Neuronal stem cell (in vitro differentiated cells): ENCODE measurements around the gene ITGB5.

Experiments
- DNase-seq: peaks from one replicate; pipeline ENCODE4 v3.0.0-alpha.2; 2013; ENCODE audit warnings: low spot score
- H2AFZ ChIP-seq: one replicate; pipeline ENCODE4 v1.6.1; 2013; ENCODE audit warnings: mild to moderate bottlenecking, low read length, inconsistent platforms
- H2AK5ac ChIP-seq: 2 replicates; pipeline ENCODE4 v1.6.1; 2013; ENCODE audit warnings: low read depth, mild to moderate bottlenecking, inconsistent platforms, low read length, moderate library complexity, mixed read lengths
- H2BK120ac ChIP-seq: 2 replicates; pipeline ENCODE4 v1.6.1; 2013; ENCODE audit warnings: low read depth, mild to moderate bottlenecking, inconsistent platforms, low read length, moderate library complexity, mixed read lengths
- H2BK12ac ChIP-seq: one replicate; pipeline ENCODE4 v1.6.1; 2013; ENCODE audit warnings: low read length, inconsistent platforms
- H2BK15ac ChIP-seq: 2 replicates; pipeline ENCODE4 v1.6.1; 2013; ENCODE audit warnings: mild to moderate bottlenecking, low read length, inconsistent platforms, mixed read lengths
- H2BK5ac ChIP-seq: one replicate; pipeline ENCODE4 v1.6.1; 2013; ENCODE audit warnings: inconsistent platforms, mild to moderate bottlenecking, low read length, moderate library complexity
- H3K14ac ChIP-seq: one replicate; pipeline ENCODE4 v1.6.1; 2013; ENCODE audit warnings: low read length, inconsistent platforms
- H3K18ac ChIP-seq: 2 replicates; pipeline ENCODE4 v1.6.1; 2013; ENCODE audit warnings: low read length, inconsistent platforms
- H3K23ac ChIP-seq: 2 replicates; pipeline ENCODE4 v1.6.1; 2013; ENCODE audit warnings: low read depth, mild to moderate bottlenecking, mixed read lengths, low read length, inconsistent platforms; ENCODE audit not compliant: poor library complexity
- H3K27ac ChIP-seq: replicated peaks from 3 replicates; pipeline ENCODE4 v1.5.1; 2013; ENCODE audit warnings: low read length, inconsistent platforms
- H3K27me3 ChIP-seq, 3 experiments: 2 replicates each; pipeline ENCODE4 v1.6.1; 2013; ENCODE audit warnings: low read length in 3 of 3, mild to moderate bottlenecking in 2 of 3, inconsistent platforms in 1 of 3, low read depth in 1 of 3, mixed read lengths in 1 of 3, moderate library complexity in 1 of 3; ENCODE audit not compliant: control insufficient read depth in 3 of 3, insufficient read depth in 3 of 3
- H3K36me3 ChIP-seq, 2 donors: replicated peaks in 1 of 2; 2 replicates each; pipeline ENCODE4 v1.6.1; 2013; ENCODE audit warnings: low read length in 2 of 2; ENCODE audit not compliant: control insufficient read depth in 2 of 2, insufficient read depth in 2 of 2
- H3K4ac ChIP-seq: 2 replicates; pipeline ENCODE4 v1.6.1; 2013; ENCODE audit warnings: inconsistent platforms, mild to moderate bottlenecking, low read length, moderate library complexity
- H3K4me1 ChIP-seq, 2 donors: 1 replicate in 1 of 2; 2 replicates in 1 of 2; pipeline ENCODE4 v1.6.1; 2013; ENCODE audit warnings: low read length in 2 of 2, low read depth in 1 of 2; ENCODE audit not compliant: control insufficient read depth in 2 of 2, insufficient read depth in 1 of 2
- H3K4me2 ChIP-seq: one replicate; pipeline ENCODE4 v1.6.1; 2013; ENCODE audit warnings: mild to moderate bottlenecking, low read length, inconsistent platforms; ENCODE audit not compliant: insufficient read depth, poor library complexity, severe bottlenecking
- H3K4me3 ChIP-seq, 2 donors: 2 replicates each; pipeline ENCODE4 v1.5.1; 2013; ENCODE audit warnings: low read length in 2 of 2, mild to moderate bottlenecking in 2 of 2, inconsistent platforms in 1 of 2, moderate library complexity in 1 of 2
- H3K79me1 ChIP-seq: one replicate; pipeline ENCODE4 v1.6.1; 2013; ENCODE audit warnings: low read depth, mild to moderate bottlenecking, inconsistent platforms, low read length, moderate library complexity
- H3K9ac ChIP-seq: one replicate; pipeline ENCODE4 v1.6.1; 2013; ENCODE audit warnings: mild to moderate bottlenecking, low read depth, low read length, inconsistent platforms; ENCODE audit not compliant: poor library complexity
- H3K9me3 ChIP-seq, 2 donors: replicated peaks in 1 of 2; 2 replicates each; pipeline versions ENCODE3 to v1.6.1; 2013; ENCODE audit warnings: low read length in 2 of 2, mild to moderate bottlenecking in 2 of 2, inconsistent platforms in 1 of 2, low read depth in 1 of 2, mixed read lengths in 1 of 2, moderate library complexity in 1 of 2; ENCODE audit not compliant: control insufficient read depth in 2 of 2, insufficient read depth in 1 of 2
- H4K8ac ChIP-seq: one replicate; pipeline ENCODE4 v1.6.1; 2013; ENCODE audit warnings: low read depth, mild to moderate bottlenecking, inconsistent platforms, low read length, moderate library complexity
- H4K91ac ChIP-seq: one replicate; pipeline ENCODE4 v1.6.1; 2013; ENCODE audit warnings: low read length, low read depth, mild to moderate bottlenecking, inconsistent platforms; ENCODE audit not compliant: poor library complexity
- WGBS, 2 donors: extraction: QIAGEN DNeasy Blood & Tissue Kit; methylation state at CpG; one replicate each; pipeline ENCODE4 v1.1.7; 2013; ENCODE audit warnings: missing lambda C conversion rate in 2 of 2, mixed read lengths in 1 of 2; ENCODE audit not compliant: insufficient read length in 2 of 2, insufficient replicate concordance in 1 of 2; ENCODE audit errors: extremely low coverage in 2 of 2; 5-methylcytosine and 5-hydroxymethylcytosine counted together

Gene ITGB5

GRCh38 chr3:124797426-124797945 lies 89.7 kb downstream of the ITGB5 start:
- peaks cover 8 to 9% of the 10 kb centered on the region in 2 donors for H3K4me1 ChIP-seq
- H2AK5ac ChIP-seq = no peak overlapping the region
- H3K9ac ChIP-seq = no peak overlapping the region
- H3K23ac ChIP-seq = no peak overlapping the region
- H3K27me3 ChIP-seq = no peaks in the 10 kb centered on the region
- no peak overlapping the region for H3K4me3 ChIP-seq
- H3K4ac ChIP-seq = no peak overlapping the region
- no peak for DNase-seq
- no CpG with 5 or more reads among the region's 4 CpGs for WGBS, 2 donors
- no peak overlapping the region for H2AFZ ChIP-seq
- H3K18ac ChIP-seq = no peak overlapping the region
- H4K8ac ChIP-seq = no peak overlapping the region
- no peak overlapping the region for H2BK15ac ChIP-seq
- H3K14ac ChIP-seq = no peak overlapping the region
- H3K9me3 ChIP-seq = no peaks in the 10 kb centered on the region
- no peaks in the 10 kb centered on the region for H3K79me1 ChIP-seq
- H2BK5ac ChIP-seq = no peak overlapping the region
- H4K91ac ChIP-seq = no peak overlapping the region
- H2BK12ac ChIP-seq = no peak overlapping the region
- peaks cover 0 to 21% of the 10 kb centered on the region in 2 donors for H3K36me3 ChIP-seq
- H3K27ac ChIP-seq = no peak overlapping the region
- no peak overlapping the region for H3K4me2 ChIP-seq
- H2BK120ac ChIP-seq = no peak overlapping the region

DNA sequence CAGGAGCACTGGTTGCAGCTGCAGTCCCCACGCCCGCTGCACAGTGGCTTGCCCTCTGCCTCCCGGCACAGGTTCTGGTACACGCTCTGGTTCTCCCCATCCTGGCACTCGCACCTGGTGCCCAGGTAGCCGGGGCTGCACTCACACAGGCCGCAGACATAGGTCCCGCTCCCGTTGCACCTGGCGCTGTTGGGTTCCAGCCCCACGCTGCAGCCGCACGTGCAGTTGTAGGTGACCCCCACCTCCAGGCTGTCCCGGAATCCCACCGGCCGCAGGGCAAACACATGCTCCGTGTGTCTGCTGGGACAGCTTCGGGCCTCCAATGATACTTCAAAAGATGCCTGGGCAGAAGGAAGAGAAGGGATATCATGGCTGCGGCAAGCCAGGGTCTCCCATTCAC lies 90.7 kb downstream of the ITGB5 start:
- Histone ChIP-seq H3K36me3 (peaks cover 0 to 21% of the 10 kb centered on the region in 2 donors), H3K23ac (no peak overlapping the region), H4K8ac (no peak overlapping the region), H2BK120ac (no peak overlapping the region), H3K27me3 (no peaks in the 10 kb centered on the region), H2BK15ac (no peak overlapping the region), H3K79me1 (no peaks in the 10 kb centered on the region), H3K4me3 (peak overlapping the region in 1 of 2 donors; percentile 12), H3K9ac (no peak overlapping the region), H3K9me3 (no peaks in the 10 kb centered on the region), H3K4me1 (peaks cover 5 to 8% of the 10 kb centered on the region in 2 donors), H4K91ac (peak overlapping the region; percentile 14), H2AFZ (no peak overlapping the region), H3K4ac (no peak overlapping the region), H3K14ac (no peak overlapping the region), H2AK5ac (no peak overlapping the region), H2BK5ac (no peak overlapping the region), H3K27ac (no peak overlapping the region), H3K4me2 (no peak overlapping the region), H2BK12ac (no peak overlapping the region), H3K18ac (peak overlapping the region; percentile 60)
- DNase-seq = no peak
- no CpG with 5 or more reads among the region's 19 CpGs for WGBS, 2 donors

GRCh38 chr3:124793054-124793739 lies 94.0 kb downstream of the ITGB5 start:
- Histone ChIP-seq H2BK12ac (no peak overlapping the region), H3K23ac (no peak overlapping the region), H3K27me3 (no peaks in the 10 kb centered on the region), H4K91ac (no peak overlapping the region), H3K27ac (no peak overlapping the region), H4K8ac (no peak overlapping the region), H2BK120ac (no peak overlapping the region), H3K9me3 (no peaks in the 10 kb centered on the region), H2AK5ac (no peak overlapping the region), H3K4me3 (no peak overlapping the region), H3K4ac (no peak overlapping the region), H3K18ac (no peak overlapping the region), H2AFZ (no peak overlapping the region), H3K4me2 (no peak overlapping the region), H3K14ac (no peak overlapping the region), H3K79me1 (no peaks in the 10 kb centered on the region), H3K4me1 (peaks cover 0 to 1% of the 10 kb centered on the region in 2 donors), H3K9ac (no peak overlapping the region), H3K36me3 (peaks cover 0 to 21% of the 10 kb centered on the region in 2 donors), H2BK5ac (no peak overlapping the region), H2BK15ac (no peak overlapping the region)
- no peak for DNase-seq
- no CpG with 5 or more reads among the region's 6 CpGs for WGBS, 2 donors

GRCh38 chr3:124792341-124793040 lies 94.7 kb downstream of the ITGB5 start:
- Histone ChIP-seq H3K9me3 (no peaks in the 10 kb centered on the region), H2AFZ (no peak overlapping the region), H3K4me1 (peaks cover 0 to 1% of the 10 kb centered on the region in 2 donors), H3K36me3 (peaks cover 0 to 20% of the 10 kb centered on the region in 2 donors), H2AK5ac (no peak overlapping the region), H2BK5ac (no peak overlapping the region), H3K9ac (no peak overlapping the region), H3K23ac (no peak overlapping the region), H2BK120ac (no peak overlapping the region), H3K14ac (no peak overlapping the region), H3K27ac (no peak overlapping the region), H2BK12ac (no peak overlapping the region), H3K18ac (no peak overlapping the region), H4K8ac (no peak overlapping the region), H4K91ac (no peak overlapping the region), H3K27me3 (no peaks in the 10 kb centered on the region), H2BK15ac (no peak overlapping the region), H3K79me1 (no peaks in the 10 kb centered on the region), H3K4me3 (no peak overlapping the region), H3K4me2 (no peak overlapping the region), H3K4ac (no peak overlapping the region)
- no CpG with 5 or more reads among the region's 7 CpGs for WGBS, 2 donors
- no peak for DNase-seq
